Neural progenitor cell (in vitro differentiated cells): ENCODE results near the gene VAV2. TPM values are rescaled to one million over a fixed set of nuclear protein-coding genes. Genes with fewer than 3 reads are reported as not detected.

ENCODE experiments used
- DNase-seq: peaks from one replicate; pipeline ENCODE4 v3.0.0-alpha.2; 2016; ENCODE audit warnings: low spot score
- H2AFZ ChIP-seq: fragments of 200-600 bp; sonication (generic); replicated peaks from 2 replicates; pipeline ENCODE4 v1.6.1; 2016; ENCODE audit warnings: antibody characterized with exemption
- H3F3A ChIP-seq: fragments of 200-600 bp; sonication (generic); 2 replicates; pipeline ENCODE4 v1.6.1; 2016; ENCODE audit warnings: antibody characterized with exemption, low read depth
- H3K27ac ChIP-seq: fragments of 200-600 bp; sonication (generic); 2 replicates; pipeline ENCODE4 v1.5.1; 2016; ENCODE audit warnings: mild to moderate bottlenecking
- H3K27me3 ChIP-seq: fragments of 200-600 bp; sonication (generic); 2 replicates; pipeline ENCODE4 v1.6.1; 2016; ENCODE audit warnings: mild to moderate bottlenecking, moderate library complexity
- H3K36me3 ChIP-seq: fragments of 200-600 bp; sonication (generic); 2 replicates; pipeline ENCODE4 v1.5.1; 2016
- H3K4me1 ChIP-seq: fragments of 200-600 bp; sonication (generic); 2 replicates; pipeline ENCODE4 v1.6.1; 2016; ENCODE audit warnings: mixed run types
- H3K4me2 ChIP-seq: fragments of 200-600 bp; sonication (generic); 2 replicates; pipeline ENCODE4 v1.6.1; 2016
- H3K4me3 ChIP-seq: fragments of 200-600 bp; sonication (generic); 2 replicates; pipeline ENCODE4 v1.5.1; 2016
- H3K79me2 ChIP-seq: fragments of 200-600 bp; sonication (generic); 2 replicates; pipeline ENCODE4 v1.6.1; 2016; ENCODE audit warnings: low read depth
- H3K9ac ChIP-seq: fragments of 200-600 bp; sonication (generic); 2 replicates; pipeline ENCODE4 v1.6.1; 2016
- H3K9me3 ChIP-seq: fragments of 200-600 bp; sonication (generic); 2 replicates; pipeline ENCODE4 v1.5.1; 2016; ENCODE audit warnings: low read depth
- H4K20me1 ChIP-seq: fragments of 200-600 bp; sonication (generic); 2 replicates; pipeline ENCODE4 v1.6.1; 2016; ENCODE audit warnings: low read depth
- H3K27ac Mint-ChIP-seq: 3 replicates; pipeline ENCODE4 v1.8.0; 2021; ENCODE audit warnings: mixed read lengths
- H3K27me3 Mint-ChIP-seq: 2 replicates; pipeline ENCODE4 v1.8.0; 2022; ENCODE audit warnings: low read depth, mild to moderate bottlenecking, inconsistent platforms, moderate library complexity, mixed read lengths; ENCODE audit not compliant: insufficient read depth
- H3K36me3 Mint-ChIP-seq: 3 replicates; pipeline ENCODE4 v1.8.0; 2021; ENCODE audit warnings: mixed read lengths
- H3K4me1 Mint-ChIP-seq: 3 replicates; pipeline ENCODE4 v1.8.0; 2021; ENCODE audit warnings: mixed read lengths
- H3K4me3 Mint-ChIP-seq: 3 replicates; pipeline ENCODE4 v1.8.0; 2021; ENCODE audit warnings: mild to moderate bottlenecking, moderate library complexity, mixed read lengths
- H3K9me3 Mint-ChIP-seq: 3 replicates; pipeline ENCODE4 v1.8.0; 2020; ENCODE audit warnings: mixed read lengths
- EZH2 ChIP-seq: fragments of 200-600 bp; sonication (generic); IDR thresholded peaks from 2 replicates; pipeline ENCODE4 v1.6.1; 2017; ENCODE audit warnings: antibody characterized with exemption, mild to moderate bottlenecking, moderate library complexity
- EZH2phosphoT487 ChIP-seq: fragments of 200-600 bp; sonication (generic); IDR thresholded peaks from 2 replicates; pipeline ENCODE4 v1.6.1; 2017; ENCODE audit warnings: antibody characterized with exemption
- total RNA-seq: library from RNA; depleted of rRNA; stranded (reverse); fragments of >200 nt; gene quantifications from 2 replicates; pipeline ENCODE4 v1.2.3, GENCODE V29; 2015; ENCODE audit warnings: low replicate concordance
- TF ChIP-seq, protein P1 (sequence below): fragments of 200-600 bp; sonication (generic); IDR thresholded peaks from 2 replicates; pipeline ENCODE4 v1.5.1; 2017; ENCODE audit warnings: antibody characterized with exemption, mild to moderate bottlenecking

VAV2 gene
- total RNA-seq, 1 donor from 2014 or later: 12.9 TPM

DNA sequence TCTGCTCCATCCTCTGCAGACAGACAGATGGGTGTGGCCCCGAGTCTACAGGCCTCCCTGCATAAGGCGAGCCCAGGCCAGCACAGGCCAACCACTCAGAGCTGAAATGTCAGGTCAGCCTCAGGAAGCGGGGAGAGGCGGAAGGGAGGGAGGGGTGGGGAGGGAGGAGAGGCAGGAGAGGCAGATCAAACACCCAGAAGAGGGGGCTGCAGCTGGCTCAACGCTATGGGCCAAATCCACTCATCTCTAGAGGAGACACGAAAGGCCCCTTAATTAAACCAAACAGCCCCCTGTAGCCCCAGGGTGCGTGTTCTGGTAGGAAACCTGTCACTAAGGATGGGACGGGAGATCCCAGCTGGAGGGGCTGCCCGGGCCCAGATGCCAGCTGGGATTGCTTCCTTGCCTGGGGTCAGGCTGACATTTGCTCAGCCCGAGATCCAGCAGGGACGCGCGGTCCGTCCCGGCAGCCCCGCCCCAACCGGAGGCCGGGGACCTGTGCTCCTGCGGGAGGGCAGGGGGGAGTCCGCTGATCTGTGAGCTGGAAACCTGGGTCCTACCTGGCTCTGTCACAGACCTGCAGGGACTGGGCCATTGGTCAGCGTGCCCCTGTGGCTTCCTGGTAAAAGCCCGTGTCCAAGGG, 156.7 kb downstream of the VAV2 start:
- Histone ChIP-seq H3K9me3 (no peaks in the 10 kb centered on the region), H3K9ac (no peak overlapping the region), H3K27ac (no peak overlapping the region), H3K27me3 (no peaks in the 10 kb centered on the region), H4K20me1 (peaks cover 53% of the 10 kb centered on the region), H3K4me2 (no peak overlapping the region), H2AFZ (no peak overlapping the region), H3K4me3 (no peak overlapping the region), H3K36me3 (no peaks in the 10 kb centered on the region), H3K4me1 (peaks cover 40% of the 10 kb centered on the region), H3F3A (peaks cover 22% of the 10 kb centered on the region), H3K79me2 (peaks cover 17% of the 10 kb centered on the region)
- Mint-ChIP-seq H3K36me3 (peaks cover 4% of the 10 kb centered on the region), H3K9me3 (no peaks in the 10 kb centered on the region), H3K4me1 (peaks cover 39% of the 10 kb centered on the region), H3K4me3 (peak overlapping the region; percentile 54), H3K27ac (peak overlapping the region; percentile 64), H3K27me3 (peaks cover 7% of the 10 kb centered on the region)
- DNase-seq: peak; percentile 52
- TF ChIP-seq EZH2phosphoT487: no peak
- TF ChIP-seq EZH2: no peak
- TF ChIP-seq, protein P1, sequence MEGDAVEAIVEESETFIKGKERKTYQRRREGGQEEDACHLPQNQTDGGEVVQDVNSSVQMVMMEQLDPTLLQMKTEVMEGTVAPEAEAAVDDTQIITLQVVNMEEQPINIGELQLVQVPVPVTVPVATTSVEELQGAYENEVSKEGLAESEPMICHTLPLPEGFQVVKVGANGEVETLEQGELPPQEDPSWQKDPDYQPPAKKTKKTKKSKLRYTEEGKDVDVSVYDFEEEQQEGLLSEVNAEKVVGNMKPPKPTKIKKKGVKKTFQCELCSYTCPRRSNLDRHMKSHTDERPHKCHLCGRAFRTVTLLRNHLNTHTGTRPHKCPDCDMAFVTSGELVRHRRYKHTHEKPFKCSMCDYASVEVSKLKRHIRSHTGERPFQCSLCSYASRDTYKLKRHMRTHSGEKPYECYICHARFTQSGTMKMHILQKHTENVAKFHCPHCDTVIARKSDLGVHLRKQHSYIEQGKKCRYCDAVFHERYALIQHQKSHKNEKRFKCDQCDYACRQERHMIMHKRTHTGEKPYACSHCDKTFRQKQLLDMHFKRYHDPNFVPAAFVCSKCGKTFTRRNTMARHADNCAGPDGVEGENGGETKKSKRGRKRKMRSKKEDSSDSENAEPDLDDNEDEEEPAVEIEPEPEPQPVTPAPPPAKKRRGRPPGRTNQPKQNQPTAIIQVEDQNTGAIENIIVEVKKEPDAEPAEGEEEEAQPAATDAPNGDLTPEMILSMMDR: no peak

DNA sequence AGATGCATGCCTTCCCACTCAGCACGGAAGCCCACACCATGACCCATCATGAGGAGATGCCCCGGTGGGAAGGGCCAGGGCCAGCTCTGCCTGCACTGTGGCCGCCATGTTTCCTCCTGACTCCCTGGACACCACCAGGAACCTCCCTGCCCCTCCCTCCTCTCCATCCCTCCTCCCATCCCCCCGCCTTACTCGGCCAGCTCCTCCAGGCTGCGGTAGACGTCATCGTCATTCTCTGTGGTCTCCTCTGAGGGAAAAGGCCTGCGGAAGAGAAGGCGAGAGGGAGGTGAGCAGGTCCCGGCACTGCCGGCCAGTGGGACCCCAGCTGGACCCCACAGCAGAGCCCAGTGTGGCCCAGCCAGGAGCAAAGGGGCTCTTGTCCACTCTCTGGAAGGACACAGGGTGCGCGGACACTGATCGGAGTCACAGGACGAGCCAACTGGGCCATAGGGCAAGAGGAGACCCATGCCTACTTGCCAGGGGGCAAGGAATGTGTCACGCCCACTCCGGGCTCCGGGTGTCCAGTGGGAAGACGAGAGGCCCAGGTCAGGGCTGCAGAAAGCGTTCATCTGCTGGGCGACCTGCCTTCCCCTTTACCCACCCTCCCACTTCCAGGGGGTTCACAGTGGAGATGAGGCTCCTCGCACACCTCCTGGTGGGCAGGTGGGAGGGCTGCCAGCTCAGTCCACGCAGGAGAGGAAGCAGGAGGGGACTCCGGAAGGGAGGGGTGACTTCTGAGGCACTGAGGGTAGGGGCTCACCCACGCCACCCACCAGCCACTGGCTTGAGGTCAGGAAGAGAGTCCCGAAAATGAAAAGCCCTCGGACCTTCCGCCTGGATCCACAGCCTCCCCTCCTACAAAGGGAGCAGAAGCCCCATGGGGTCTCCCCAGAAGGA, 157.8 kb downstream of the VAV2 start:
- no peaks in the 10 kb centered on the region for H3K9me3 Mint-ChIP-seq
- peaks cover 7% of the 10 kb centered on the region for H3K27me3 Mint-ChIP-seq
- H3K9me3 ChIP-seq: no peaks in the 10 kb centered on the region
- no peaks in the 10 kb centered on the region for H3K27me3 ChIP-seq
- H3K36me3 ChIP-seq: no peaks in the 10 kb centered on the region
- no peak overlapping the region for H3K27ac Mint-ChIP-seq
- no peak for DNase-seq
- peaks cover 32% of the 10 kb centered on the region for H3K4me1 Mint-ChIP-seq
- TF ChIP-seq EZH2phosphoT487: no peak
- TF ChIP-seq, protein P1: no peak
- no peak for TF ChIP-seq EZH2
- peaks cover 4% of the 10 kb centered on the region for H3K36me3 Mint-ChIP-seq
- peaks cover 45% of the 10 kb centered on the region for H4K20me1 ChIP-seq
- H3K79me2 ChIP-seq: peaks cover 13% of the 10 kb centered on the region
- peaks cover 31% of the 10 kb centered on the region for H3K4me1 ChIP-seq
- H3K4me2 ChIP-seq: no peak overlapping the region
- H3K4me3 Mint-ChIP-seq: no peak overlapping the region
- H3K4me3 ChIP-seq: no peak overlapping the region
- H3K9ac ChIP-seq: no peak overlapping the region
- no peak overlapping the region for H3K27ac ChIP-seq
- peaks cover 14% of the 10 kb centered on the region for H3F3A ChIP-seq
- no peak overlapping the region for H2AFZ ChIP-seq

DNA sequence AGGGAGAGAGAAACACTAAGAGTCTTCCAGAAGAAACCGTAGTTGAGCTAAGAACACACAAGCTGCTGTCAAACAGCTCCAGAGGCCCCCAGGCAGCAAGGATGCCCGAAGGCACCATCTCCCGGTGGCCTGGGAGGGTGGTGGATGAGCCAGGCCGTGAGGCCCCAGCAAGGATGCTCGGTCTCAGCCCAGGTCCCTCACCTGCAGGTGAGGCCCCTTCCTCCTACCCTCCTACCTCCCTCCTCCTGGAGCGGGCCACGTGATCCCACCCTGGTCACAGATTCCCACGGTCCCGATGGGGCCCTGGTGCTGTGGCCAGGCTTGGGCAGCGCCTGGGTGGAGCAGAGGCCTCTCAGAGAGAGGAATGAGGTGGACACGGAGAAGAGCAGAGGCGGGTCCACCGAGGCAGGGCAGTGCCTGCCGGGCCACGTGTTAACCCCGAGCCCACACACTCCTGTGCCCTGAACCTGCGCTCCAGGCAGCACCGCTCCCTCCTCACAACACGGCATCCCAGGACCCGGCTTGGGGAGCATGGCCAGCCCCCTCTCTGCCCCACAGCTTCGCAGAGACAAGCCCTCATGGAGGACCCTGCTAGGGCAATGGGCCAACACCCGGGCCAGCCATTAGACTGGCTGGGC, 158.6 kb downstream of the VAV2 start:
- Mint-ChIP-seq H3K4me1 (peaks cover 29% of the 10 kb centered on the region), H3K27me3 (peaks cover 7% of the 10 kb centered on the region), H3K36me3 (peaks cover 4% of the 10 kb centered on the region), H3K9me3 (no peaks in the 10 kb centered on the region), H3K4me3 (no peak overlapping the region), H3K27ac (no peak overlapping the region)
- Histone ChIP-seq H3K4me2 (no peak overlapping the region), H3K79me2 (peaks cover 9% of the 10 kb centered on the region), H3K4me1 (peaks cover 31% of the 10 kb centered on the region), H3K27ac (no peak overlapping the region), H3K36me3 (no peaks in the 10 kb centered on the region), H3F3A (peaks cover 14% of the 10 kb centered on the region), H3K9ac (no peak overlapping the region), H3K4me3 (no peak overlapping the region), H4K20me1 (peaks cover 42% of the 10 kb centered on the region), H3K27me3 (no peaks in the 10 kb centered on the region), H3K9me3 (no peaks in the 10 kb centered on the region), H2AFZ (no peak overlapping the region)
- TF ChIP-seq, protein P1: no peak
- TF ChIP-seq EZH2phosphoT487: no peak
- TF ChIP-seq EZH2: no peak
- no peak for DNase-seq
